Measurements from ENCODE around the gene SLC5A2. TPM values are rescaled to one million over a fixed set of nuclear protein-coding genes. Genes with fewer than 3 reads are reported as not detected.

The SLC5A2 gene
- total and polyA plus RNA-seq, 2 experiments from 2014 or later, result 4.7 TPM; not detected in 1

GRCh38 chr16:31507929-31508705 is 25.2 kb downstream of the SLC5A2 start, which contains the start of gene RUSF1:
Gene RUSF1 (minus strand): TSS chr16:31508391. CDS start chr16:31508373, 18 bp downstream.
- Histone ChIP-seq H3K9me3 (ENCODE audit: low read depth) (no peaks in the 10 kb centered on the region), H3K4me2 (ENCODE audit: unreplicated experiment) (peak within 1 kb of the TSS; percentile 68), H4K20me1 (ENCODE audit: insufficient read depth) (no peaks in the 10 kb centered on the region), H2AFZ (peak within 1 kb of the TSS; percentile 85), H3F3A (ENCODE audit: insufficient read depth) (peaks cover 11% of the 10 kb centered on the region), H3K4me1 (ENCODE audit: insufficient read depth) (peaks cover 26% of the 10 kb centered on the region), H3K9me2 (ENCODE audit: insufficient read depth) (no peaks in the 10 kb centered on the region), H3K9ac (peak within 1 kb of the TSS; percentile 100), H3K4me3 (peak within 1 kb of the TSS; percentile 98), H3K79me2 (ENCODE audit: insufficient read depth) (peaks cover 39% of the 10 kb centered on the region), H3K27me3 (replicated peaks; ENCODE audit: insufficient read depth) (no peaks in the 10 kb centered on the region), H3K27ac (peak within 1 kb of the TSS; percentile 86), H3K36me3 (ENCODE audit: low read depth) (no peaks in the 10 kb centered on the region)
- TF ChIP-seq EZH2phosphoT487 (IDR thresholded peaks at IDR 0.05; ENCODE audit: insufficient read depth, low read depth), result no peak
- no peak for TF ChIP-seq EZH2 (IDR thresholded peaks at IDR 0.05; ENCODE audit: insufficient read depth, poor library complexity, severe bottlenecking)
- in situ Hi-C loops (cut with MboI), result no loop called here
- DNase-seq, result peak; percentile 95
- WGBS, 2 experiments (ENCODE audit: low coverage in 1 of 2, low lambda C conversion rate in 2 of 2, missing lambda C conversion rate in 2 of 2), result 0 to 2% methylated on average over 44 to 55 of the region's 65 CpGs

- in situ Hi-C loops (cut with MboI), result no loop called here
- peak overlapping the region; percentile 86 for H3K27ac ChIP-seq
- TF ChIP-seq EZH2phosphoT487 (IDR thresholded peaks at IDR 0.05; ENCODE audit: insufficient read depth, low read depth) (no peak), EZH2 (IDR thresholded peaks at IDR 0.05; ENCODE audit: insufficient read depth, poor library complexity, severe bottlenecking) (no peak)
- H3K79me2 ChIP-seq (ENCODE audit: insufficient read depth), result peaks cover 39% of the 10 kb centered on the region
- H2AFZ ChIP-seq, result peak overlapping the region; percentile 85
- H3K4me3 ChIP-seq, result peak overlapping the region; percentile 98
- no peaks in the 10 kb centered on the region for H4K20me1 ChIP-seq (ENCODE audit: insufficient read depth)
- H3K9me2 ChIP-seq (ENCODE audit: insufficient read depth), result no peaks in the 10 kb centered on the region
- H3K9ac ChIP-seq, result peak overlapping the region; percentile 100
- peak; percentile 66 for DNase-seq
- peak overlapping the region; percentile 68 for H3K4me2 ChIP-seq (ENCODE audit: unreplicated experiment)
- no peaks in the 10 kb centered on the region for H3K27me3 ChIP-seq (replicated peaks; ENCODE audit: insufficient read depth)
- H3K4me1 ChIP-seq (ENCODE audit: insufficient read depth), result peaks cover 27% of the 10 kb centered on the region
- no peaks in the 10 kb centered on the region for H3K36me3 ChIP-seq (ENCODE audit: low read depth)
- H3K9me3 ChIP-seq (ENCODE audit: low read depth), result no peaks in the 10 kb centered on the region
- whole genome bisulfite sequencing, 2 experiments (ENCODE audit: low coverage in 1 of 2, low lambda C conversion rate in 2 of 2, missing lambda C conversion rate in 2 of 2), result 17 to 20% methylated on average over 6 of the region's 6 CpGs
- peaks cover 12% of the 10 kb centered on the region for H3F3A ChIP-seq (ENCODE audit: insufficient read depth)
These were observed 25.8 kb downstream of the SLC5A2 start for GRCh38 chr16:31508706-31509195.

- Histone ChIP-seq H3K9me2 (ENCODE audit: insufficient read depth) (no peaks in the 10 kb centered on the region), H3K9me3 (ENCODE audit: low read depth) (no peaks in the 10 kb centered on the region), H3K27me3 (replicated peaks; ENCODE audit: insufficient read depth) (0 out of 2 replicates have a peak, but pooled peaks cover 2% of the 10 kb centered on the region), H3K36me3 (ENCODE audit: low read depth) (no peaks in the 10 kb centered on the region), H3K79me2 (ENCODE audit: insufficient read depth) (peaks cover 15% of the 10 kb centered on the region), H3K9ac (no peak overlapping the region), H3K4me3 (no peak overlapping the region), H3F3A (ENCODE audit: insufficient read depth) (peaks cover 12% of the 10 kb centered on the region), H3K4me1 (ENCODE audit: insufficient read depth) (peaks cover 15% of the 10 kb centered on the region), H4K20me1 (ENCODE audit: insufficient read depth) (no peaks in the 10 kb centered on the region), H3K4me2 (ENCODE audit: unreplicated experiment) (peak overlapping the region; percentile 41), H3K27ac (peak overlapping the region; percentile 41), H2AFZ (no peak overlapping the region)
- in situ Hi-C loops (cut with MboI), result no loop called here
- WGBS, 2 experiments (ENCODE audit: low coverage in 1 of 2, low lambda C conversion rate in 2 of 2, missing lambda C conversion rate in 2 of 2), result 8% methylated on average over 6 of the region's 6 CpGs
- peak; percentile 75 for DNase-seq
- TF ChIP-seq EZH2phosphoT487 (IDR thresholded peaks at IDR 0.05; ENCODE audit: insufficient read depth, low read depth), result no peak
- no peak for TF ChIP-seq EZH2 (IDR thresholded peaks at IDR 0.05; ENCODE audit: insufficient read depth, poor library complexity, severe bottlenecking)
These were observed 30.2 kb downstream of the SLC5A2 start for GRCh38 chr16:31513126-31513525.

GRCh38 chr16:31513884-31514283 is 31.0 kb downstream of the SLC5A2 start:
- TF ChIP-seq EZH2 (IDR thresholded peaks at IDR 0.05; ENCODE audit: insufficient read depth, poor library complexity, severe bottlenecking) (no peak), EZH2phosphoT487 (IDR thresholded peaks at IDR 0.05; ENCODE audit: insufficient read depth, low read depth) (no peak)

More at GRCh38 chr16:31513884-31514283, 31.0 kb downstream of the SLC5A2 start:
- Histone ChIP-seq H3K9me3 (ENCODE audit: low read depth) (no peaks in the 10 kb centered on the region), H3K27ac (no peak overlapping the region), H3K9ac (no peak overlapping the region), H3K36me3 (ENCODE audit: low read depth) (no peaks in the 10 kb centered on the region), H2AFZ (no peak overlapping the region), H3F3A (ENCODE audit: insufficient read depth) (peaks cover 12% of the 10 kb centered on the region), H3K4me3 (no peak overlapping the region), H3K4me1 (ENCODE audit: insufficient read depth) (peaks cover 15% of the 10 kb centered on the region), H3K4me2 (ENCODE audit: unreplicated experiment) (peak overlapping the region; percentile 41), H3K79me2 (ENCODE audit: insufficient read depth) (peaks cover 9% of the 10 kb centered on the region; the same call in 1 of the 2 replicates), H3K27me3 (replicated peaks; ENCODE audit: insufficient read depth) (0 out of 2 replicates have a peak, but pooled peaks cover 4% of the 10 kb centered on the region), H4K20me1 (ENCODE audit: insufficient read depth) (no peaks in the 10 kb centered on the region), H3K9me2 (ENCODE audit: insufficient read depth) (no peaks in the 10 kb centered on the region)
- DNase-seq, result no peak
- in situ Hi-C loops (cut with MboI), result no loop called here

All from GM23248 (cell line).